GM23248 (cell line): ENCODE data around the gene MAP3K6.

ENCODE experiments used
- EZH2 ChIP-seq: fragments of 200-600 bp; sonication (generic); IDR thresholded peaks from 2 replicates; pipeline ENCODE4 v1.6.1; 2018; ENCODE audit warnings: antibody characterized with exemption, mild to moderate bottlenecking; ENCODE audit not compliant: insufficient read depth, poor library complexity, severe bottlenecking
- EZH2phosphoT487 ChIP-seq: fragments of 200-600 bp; sonication (generic); IDR thresholded peaks from 2 replicates; pipeline ENCODE4 v1.6.1; 2018; ENCODE audit warnings: antibody characterized with exemption, moderate library complexity, mild to moderate bottlenecking, low read depth; ENCODE audit not compliant: insufficient read depth

GRCh38 chr1:27391511-27392095 is 24.8 kb upstream of the MAP3K6 start:
- TF ChIP-seq EZH2phosphoT487 (no peak), EZH2 (no peak)
